HG03108 (cell line): ENCODE data around the gene CD4.

ENCODE experiments used
- ATAC-seq: cut with Tn5 transposase; IDR thresholded peaks from one replicate; pipeline ENCODE4 v1.9.1; 2021; ENCODE audit warnings: moderate library complexity; ENCODE audit not compliant: unreplicated experiment

CD4 gene

GRCh38 chr12:6809056-6809455 is 19.7 kb downstream of the CD4 start:
- no peak for ATAC-seq

DNA sequence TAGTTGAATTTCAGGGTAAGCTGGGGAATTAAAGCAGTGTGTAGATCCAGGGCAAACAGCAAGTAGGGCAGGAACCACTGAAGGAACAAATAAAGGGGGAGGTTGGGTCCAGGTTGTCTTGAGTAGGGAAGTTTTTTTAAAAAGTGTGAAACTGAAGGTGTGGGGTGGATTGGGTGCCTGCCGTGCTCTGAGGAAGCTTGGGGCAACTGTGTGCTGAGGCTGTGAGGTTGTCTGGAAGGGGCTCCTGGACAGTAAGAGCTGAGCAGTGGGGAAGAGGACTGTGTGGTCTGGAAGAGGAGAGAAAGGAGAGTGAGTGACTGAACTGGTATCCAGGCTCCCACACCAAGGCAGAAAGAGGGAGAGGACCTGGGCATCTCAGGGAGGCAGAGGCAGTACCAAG is 21.4 kb downstream of the CD4 start:
- no peak for ATAC-seq

- no peak for ATAC-seq
These were observed 24.0 kb downstream of the CD4 start for GRCh38 chr12:6813363-6813762.

DNA sequence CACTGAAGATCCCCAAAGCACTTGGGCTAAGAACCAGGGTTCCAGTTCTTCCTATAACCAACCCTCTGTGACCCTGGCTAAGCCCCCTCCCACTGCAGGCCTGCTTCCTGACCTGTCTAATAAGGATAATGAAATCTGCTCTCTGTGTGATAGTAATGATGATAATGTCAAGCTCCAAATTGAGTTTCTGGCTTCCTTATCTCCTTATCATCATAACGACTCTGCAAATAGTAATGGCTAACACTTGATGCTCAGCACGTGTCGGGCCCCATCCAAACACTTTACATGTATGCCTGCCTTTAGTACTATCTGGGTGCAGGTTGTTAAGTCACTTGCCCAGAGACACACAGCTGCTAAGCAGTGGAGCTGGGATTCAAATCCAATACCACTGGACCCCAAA is 27.3 kb downstream of the CD4 start:
- ATAC-seq, result no peak

DNA sequence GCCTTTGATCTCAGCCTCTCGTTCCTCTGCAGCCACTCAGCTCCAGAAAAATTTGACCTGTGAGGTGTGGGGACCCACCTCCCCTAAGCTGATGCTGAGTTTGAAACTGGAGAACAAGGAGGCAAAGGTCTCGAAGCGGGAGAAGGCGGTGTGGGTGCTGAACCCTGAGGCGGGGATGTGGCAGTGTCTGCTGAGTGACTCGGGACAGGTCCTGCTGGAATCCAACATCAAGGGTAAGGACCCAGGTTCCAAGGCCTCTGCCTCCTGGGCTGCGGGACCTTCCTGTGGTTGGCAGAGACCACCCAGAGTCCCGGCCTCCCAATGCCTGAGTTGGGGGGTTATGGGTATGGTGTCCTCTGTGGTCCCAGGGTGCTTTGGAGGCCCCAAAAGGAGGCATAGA is 27.8 kb downstream of the CD4 start:
- ATAC-seq, result no peak

DNA sequence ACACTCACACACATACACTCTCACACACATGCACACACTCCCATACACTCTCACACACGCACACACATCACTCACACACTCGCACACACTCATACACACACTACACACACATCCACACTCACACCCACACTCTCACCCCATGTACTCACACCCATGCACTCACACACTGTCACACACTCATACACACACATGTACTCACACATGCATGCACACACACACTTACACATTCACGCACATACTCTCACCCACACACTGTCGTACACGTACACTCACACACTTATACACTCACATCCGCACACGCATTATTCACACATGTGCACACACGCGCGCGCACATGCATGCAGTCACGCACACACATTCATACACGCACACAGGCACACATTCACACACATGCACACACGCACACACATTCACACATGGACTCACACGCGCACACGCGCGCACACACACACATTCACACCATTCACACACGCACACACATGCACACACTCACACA is 28.4 kb downstream of the CD4 start:
- ATAC-seq, result no peak

DNA sequence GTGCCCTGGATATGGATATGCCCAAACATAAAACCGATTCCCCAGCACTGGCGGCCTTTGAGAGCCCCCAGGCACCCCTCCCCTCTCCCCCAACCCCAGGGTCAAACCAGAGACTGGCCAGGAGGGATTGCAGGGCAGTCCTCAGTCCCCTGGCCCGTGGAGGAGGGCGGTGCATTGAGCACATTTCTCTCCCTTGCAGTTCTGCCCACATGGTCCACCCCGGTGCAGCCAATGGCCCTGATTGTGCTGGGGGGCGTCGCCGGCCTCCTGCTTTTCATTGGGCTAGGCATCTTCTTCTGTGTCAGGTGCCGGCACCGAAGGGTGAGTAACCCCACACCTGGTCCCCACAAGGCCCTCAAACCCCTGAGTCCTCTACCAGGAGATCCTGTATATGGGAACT is 28.9 kb downstream of the CD4 start:
- ATAC-seq, result no peak

DNA sequence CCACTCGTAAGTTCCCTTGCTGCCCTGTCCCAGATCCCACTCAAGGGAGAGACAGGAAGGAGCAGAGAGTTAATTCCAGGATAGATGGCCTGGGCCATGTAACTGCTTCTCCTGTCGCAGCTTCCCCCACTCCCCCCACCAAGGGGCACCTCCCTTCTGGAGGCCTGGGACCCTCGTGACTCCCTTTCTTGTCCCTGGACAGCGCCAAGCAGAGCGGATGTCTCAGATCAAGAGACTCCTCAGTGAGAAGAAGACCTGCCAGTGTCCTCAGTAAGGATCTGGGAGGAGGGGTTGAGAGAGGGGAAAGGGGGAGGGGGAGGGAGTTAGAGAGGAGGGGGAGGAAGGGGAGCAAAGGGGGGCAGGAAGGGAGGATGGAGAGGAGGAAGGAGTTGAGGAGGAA is 29.3 kb downstream of the CD4 start:
- ATAC-seq, result no peak

GRCh38 chr12:6819106-6820030 is 30.0 kb downstream of the CD4 start:
- no peak for ATAC-seq

DNA sequence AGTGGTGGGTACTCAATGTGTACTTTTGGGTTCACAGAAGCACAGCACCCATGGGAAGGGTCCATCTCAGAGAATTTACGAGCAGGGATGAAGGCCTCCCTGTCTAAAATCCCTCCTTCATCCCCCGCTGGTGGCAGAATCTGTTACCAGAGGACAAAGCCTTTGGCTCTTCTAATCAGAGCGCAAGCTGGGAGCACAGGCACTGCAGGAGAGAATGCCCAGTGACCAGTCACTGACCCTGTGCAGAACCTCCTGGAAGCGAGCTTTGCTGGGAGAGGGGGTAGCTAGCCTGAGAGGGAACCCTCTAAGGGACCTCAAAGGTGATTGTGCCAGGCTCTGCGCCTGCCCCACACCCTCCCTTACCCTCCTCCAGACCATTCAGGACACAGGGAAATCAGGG is 30.8 kb downstream of the CD4 start:
- no peak for ATAC-seq

DNA sequence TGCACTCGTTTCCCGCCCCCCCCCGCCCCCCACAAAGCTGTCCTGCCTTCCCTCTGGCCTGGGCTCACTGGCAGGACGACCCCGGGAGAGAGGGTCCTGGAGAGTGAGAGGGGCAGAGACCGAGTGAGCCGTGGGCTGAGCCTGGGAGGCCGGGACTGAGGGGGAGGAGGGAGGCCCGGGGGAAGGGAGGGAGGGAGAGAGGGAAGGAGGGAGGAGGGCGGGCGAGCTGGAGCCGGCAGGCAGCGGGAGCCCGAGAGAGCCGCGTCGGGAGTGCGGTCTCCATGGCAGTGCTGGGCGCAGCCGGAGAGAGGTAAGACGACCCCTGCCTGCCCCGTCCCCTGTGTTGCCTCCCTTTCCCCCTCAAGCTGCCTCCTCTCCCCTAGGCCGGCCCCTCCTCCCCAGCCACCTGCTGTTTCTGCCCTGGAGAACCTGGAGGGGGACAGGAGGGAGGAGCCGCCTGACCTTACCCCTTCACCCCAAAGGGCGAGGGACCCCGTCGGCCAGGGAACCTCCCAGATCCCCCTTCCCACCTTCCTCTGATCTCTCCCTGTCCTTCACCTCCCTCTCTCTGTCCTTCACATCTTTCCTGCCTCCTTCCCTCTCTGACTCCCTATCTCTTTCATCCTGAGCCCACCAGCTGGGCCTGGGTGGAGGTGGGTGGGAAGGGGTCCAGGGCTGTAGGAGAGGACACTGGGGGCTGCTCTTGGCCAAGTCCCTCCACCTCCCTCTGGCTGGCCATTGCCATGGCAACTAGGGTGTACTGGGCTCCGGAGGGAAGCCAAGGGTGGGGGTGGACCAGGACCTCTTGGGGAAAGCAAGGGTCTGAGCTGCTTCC is 32.5 kb downstream of the CD4 start, which contains the start of gene GPR162:
GPR162 (plus strand) TSS at position 231 of the 835 bp plus-strand sequence. CDS start 2,078 bp downstream, outside the sequence.
- ATAC-seq, result no peak

DNA sequence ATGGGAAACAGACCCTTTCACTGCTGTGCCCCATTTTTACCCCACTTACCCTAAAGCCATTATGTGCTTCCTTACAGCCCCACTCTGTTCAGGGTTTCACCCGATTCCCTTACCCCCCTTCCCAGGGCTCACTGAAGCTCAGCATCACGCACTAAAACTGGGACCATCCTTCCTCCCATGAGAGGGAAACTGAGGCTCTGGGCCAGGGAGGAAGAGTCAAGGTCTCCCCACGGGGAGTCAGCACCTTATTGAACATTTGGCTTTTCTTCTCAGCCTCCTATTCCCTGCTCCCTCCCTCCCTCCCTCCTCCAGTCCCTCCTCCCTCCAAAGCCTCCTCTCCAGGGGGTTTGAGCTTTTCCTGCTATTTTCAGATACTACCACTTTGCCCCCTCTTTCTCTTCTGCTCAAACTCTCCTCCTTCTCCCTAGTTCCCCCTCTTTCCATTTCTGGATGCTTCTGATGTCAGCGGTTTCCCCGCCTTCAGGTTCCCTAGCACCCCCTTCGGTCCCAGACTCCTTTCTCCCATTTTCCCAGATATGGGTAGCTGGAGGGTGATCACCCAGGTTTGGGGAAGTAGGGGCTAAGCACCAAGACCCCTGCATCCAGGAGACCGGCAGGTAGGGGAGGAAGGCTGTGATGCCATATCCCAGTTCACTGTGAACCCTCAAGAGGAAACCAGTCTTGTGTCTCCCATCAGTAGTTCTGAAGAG is 33.3 kb downstream of the CD4 start:
- no peak for ATAC-seq

GRCh38 chr12:6823182-6824084 is 34.1 kb downstream of the CD4 start:
- no peak for ATAC-seq

DNA sequence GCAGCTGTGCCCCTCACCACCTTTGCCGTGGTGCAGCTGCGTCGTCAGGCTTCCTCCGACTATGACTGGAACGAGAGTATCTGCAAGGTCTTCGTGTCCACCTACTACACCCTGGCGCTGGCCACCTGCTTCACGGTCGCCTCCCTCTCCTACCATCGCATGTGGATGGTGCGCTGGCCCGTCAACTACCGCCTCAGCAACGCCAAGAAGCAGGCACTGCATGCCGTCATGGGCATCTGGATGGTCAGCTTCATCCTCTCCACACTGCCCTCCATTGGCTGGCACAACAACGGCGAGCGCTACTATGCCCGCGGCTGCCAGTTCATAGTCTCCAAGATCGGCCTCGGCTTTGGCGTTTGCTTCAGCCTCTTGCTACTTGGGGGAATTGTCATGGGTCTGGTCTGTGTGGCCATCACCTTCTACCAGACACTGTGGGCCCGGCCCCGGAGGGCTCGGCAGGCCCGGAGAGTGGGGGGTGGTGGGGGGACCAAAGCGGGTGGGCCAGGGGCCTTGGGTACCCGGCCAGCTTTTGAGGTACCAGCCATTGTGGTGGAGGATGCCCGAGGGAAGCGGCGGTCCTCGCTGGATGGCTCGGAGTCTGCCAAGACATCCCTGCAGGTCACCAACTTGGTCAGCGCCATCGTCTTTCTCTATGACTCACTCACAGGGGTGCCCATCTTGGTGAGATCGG is 34.9 kb downstream of the CD4 start:
- no peak for ATAC-seq

GRCh38 chr12:6824901-6825381 is 35.6 kb downstream of the CD4 start:
- ATAC-seq, result no peak

DNA sequence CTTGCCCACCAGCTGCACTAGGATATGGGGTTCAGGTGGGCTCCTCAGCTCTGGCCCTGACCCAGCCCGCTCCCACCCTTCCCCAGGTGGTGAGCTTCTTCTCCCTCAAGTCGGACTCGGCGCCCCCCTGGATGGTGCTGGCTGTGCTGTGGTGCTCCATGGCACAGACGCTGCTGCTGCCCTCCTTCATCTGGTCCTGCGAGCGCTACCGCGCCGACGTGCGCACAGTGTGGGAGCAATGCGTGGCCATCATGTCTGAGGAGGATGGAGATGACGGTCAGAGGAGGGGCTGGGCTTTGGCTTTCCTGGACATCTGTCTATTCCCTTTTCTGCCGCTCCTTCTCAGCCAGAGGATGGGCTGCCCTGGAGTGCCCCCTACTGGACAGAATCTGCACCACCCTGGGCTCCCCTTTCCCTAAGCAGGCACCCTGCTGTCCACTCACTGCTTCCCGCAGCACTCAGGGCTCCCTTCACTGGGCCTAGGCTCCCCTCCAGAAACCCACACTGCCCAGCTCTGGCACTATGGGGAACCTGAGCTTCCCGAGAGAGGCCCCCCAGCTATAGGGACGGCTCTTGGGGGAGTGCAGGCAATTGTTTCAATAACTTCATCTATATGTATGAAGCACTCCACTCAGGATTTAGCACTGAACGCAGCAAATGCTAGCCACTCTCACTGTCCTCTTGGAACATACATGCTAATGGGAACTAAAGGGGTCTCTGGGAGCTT is 36.2 kb downstream of the CD4 start:
- ATAC-seq, result no peak

DNA sequence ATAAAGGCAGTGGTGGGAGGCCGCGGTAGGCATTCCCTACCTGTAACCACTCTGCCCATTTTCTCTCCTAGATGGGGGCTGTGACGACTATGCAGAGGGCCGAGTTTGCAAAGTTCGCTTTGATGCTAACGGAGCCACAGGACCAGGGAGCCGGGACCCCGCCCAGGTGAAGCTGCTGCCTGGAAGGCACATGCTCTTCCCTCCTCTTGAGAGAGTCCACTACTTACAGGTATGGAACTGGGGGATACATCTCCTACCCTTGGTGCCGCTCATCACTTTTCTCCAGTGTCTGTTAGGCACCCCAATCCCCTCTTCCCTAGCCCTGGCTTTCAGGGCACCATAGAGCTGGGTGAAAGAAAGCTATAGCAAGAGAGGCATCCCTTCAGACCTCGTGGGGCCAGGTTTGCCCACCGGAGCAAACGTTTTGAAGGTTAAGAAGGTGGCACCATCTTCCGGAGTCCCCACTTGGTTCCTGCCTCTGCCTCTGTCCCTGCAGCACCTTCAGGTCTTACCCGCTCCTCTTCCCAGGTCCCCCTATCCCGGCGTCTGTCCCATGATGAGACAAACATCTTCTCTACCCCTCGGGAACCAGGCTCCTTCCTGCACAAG is 36.9 kb downstream of the CD4 start:
- ATAC-seq, result no peak

DNA sequence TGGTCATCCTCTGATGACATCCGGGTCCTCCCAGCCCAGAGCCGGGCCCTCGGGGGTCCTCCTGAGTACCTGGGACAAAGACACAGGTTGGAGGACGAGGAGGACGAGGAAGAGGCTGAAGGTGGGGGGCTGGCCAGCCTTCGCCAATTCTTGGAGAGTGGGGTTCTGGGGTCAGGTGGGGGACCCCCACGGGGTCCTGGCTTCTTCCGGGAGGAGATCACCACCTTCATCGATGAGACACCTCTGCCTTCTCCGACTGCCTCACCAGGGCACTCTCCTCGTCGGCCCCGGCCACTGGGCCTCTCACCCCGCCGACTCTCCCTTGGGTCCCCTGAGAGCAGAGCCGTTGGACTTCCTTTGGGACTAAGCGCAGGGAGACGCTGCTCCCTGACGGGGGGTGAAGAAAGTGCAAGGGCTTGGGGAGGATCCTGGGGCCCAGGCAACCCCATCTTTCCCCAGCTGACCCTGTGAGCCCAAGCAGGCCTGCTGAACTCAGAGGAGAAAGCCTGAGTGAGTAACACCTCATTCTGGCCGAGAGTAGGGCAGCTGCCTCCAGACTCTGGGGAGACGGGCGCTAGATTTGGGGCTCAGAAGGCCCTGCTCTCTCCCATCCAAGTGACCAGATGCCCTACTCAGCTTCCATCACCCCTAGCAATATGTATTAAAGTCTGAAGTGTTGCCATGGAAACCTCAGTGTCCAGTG is 37.6 kb downstream of the CD4 start:
- ATAC-seq, result no peak
